Cardiac fibroblast (primary cell): ENCODE results near the gene ATP13A4.

Experiments
- DNase-seq, 2 donors: peaks; one replicate each; pipeline versions ENCODE4 v3.0.0 to v3.0.0-alpha.2; 2010; ENCODE audit warnings: low read depth in 2 of 2
- H3K4me3 ChIP-seq, 2 donors: replicated peaks in 1 of 2; 1 replicate in 1 of 2; 2 replicates in 1 of 2; pipeline ENCODE4 v1.5.1; 2011; ENCODE audit warnings: low read depth in 2 of 2, low read length in 2 of 2, mild to moderate bottlenecking in 2 of 2, moderate library complexity in 1 of 2
- CTCF ChIP-seq: IDR thresholded peaks from one replicate; pipeline ENCODE4 v1.5.1; 2011; ENCODE audit warnings: low read depth, mild to moderate bottlenecking, low read length, inconsistent platforms

The ATP13A4 gene

GRCh38 chr3:193489949-193490348 lies 64.7 kb downstream of the ATP13A4 start:
- DNase-seq = no peak

GRCh38 chr3:193488741-193489140 lies 66.0 kb downstream of the ATP13A4 start:
- no peak overlapping the region for H3K4me3 ChIP-seq
- no peak for DNase-seq
- TF ChIP-seq CTCF = no peak

More at GRCh38 chr3:193489949-193490348, 64.7 kb downstream of the ATP13A4 start:
- TF ChIP-seq CTCF = no peak
- no peak overlapping the region for H3K4me3 ChIP-seq

GRCh38 chr3:193483988-193484539 lies 70.6 kb downstream of the ATP13A4 start:
- no peak overlapping the region for H3K4me3 ChIP-seq
- DNase-seq = no peak
- TF ChIP-seq CTCF = no peak

- DNase-seq = no peak
- no peak for TF ChIP-seq CTCF
- no peak overlapping the region for H3K4me3 ChIP-seq
These were observed 73.3 kb downstream of the ATP13A4 start for GRCh38 chr3:193481436-193481835.

- no peak overlapping the region for H3K4me3 ChIP-seq
- TF ChIP-seq CTCF = no peak
- no peak for DNase-seq
These were observed 80.2 kb downstream of the ATP13A4 start for GRCh38 chr3:193474446-193474845.

- no peak for TF ChIP-seq CTCF
- no peak overlapping the region for H3K4me3 ChIP-seq
- no peak for DNase-seq
These were observed 84.0 kb downstream of the ATP13A4 start for GRCh38 chr3:193470710-193471109.

- no peak for DNase-seq
- no peak overlapping the region for H3K4me3 ChIP-seq
- TF ChIP-seq CTCF = no peak
These were observed 88.6 kb downstream of the ATP13A4 start for GRCh38 chr3:193465992-193466608.
